Panc1 (cell line): ENCODE data around the gene TWIST2. TPM values are rescaled to one million over a fixed set of nuclear protein-coding genes. Genes with fewer than 3 reads are reported as not detected.
A peak's percentile ranks its signal among the peaks of the same experiment; 100 is the strongest.

Experiments used
- ATAC-seq: fragments of 200-7000 bp; cut with Tn5 transposase; 2 replicates; pipeline ENCODE4 v1.9.1; 2020; ENCODE audit warnings: mild to moderate bottlenecking, moderate library complexity
- BruUV-seq: library from RNA; stranded (reverse); fragments of 400-500 nt; replicated peaks from 2 replicates; lab custom pipeline; 2021; lab: Mats Ljungman, UMichigan
- CTCF ChIA-PET: fragments of 300-600 bp; sonication (Branson Sonifier 250); formaldehyde crosslinking; loops from one replicate; lab custom pipeline; 2022; ENCODE audit warnings: antibody characterized with exemption; lab: Charles Lee
- POLR2A ChIA-PET: fragments of 300-600 bp; sonication (Branson Sonifier 250); formaldehyde crosslinking; loops from one replicate; lab custom pipeline; 2022; ENCODE audit warnings: antibody characterized with exemption; lab: Charles Lee
- DNase-seq: peaks from one replicate; pipeline ENCODE4 v3.0.0-alpha.2; 2010; ENCODE audit warnings: low read depth, low spot score
- H3K27ac ChIP-seq: 2 replicates; pipeline ENCODE4 v1.5.1; 2011; ENCODE audit warnings: mild to moderate bottlenecking, low read length, inconsistent platforms
- H3K27me3 ChIP-seq: fragments of 200-500 bp; sonication (Bioruptor generic); 2 replicates; pipeline ENCODE4 v1.6.0; 2014; ENCODE audit warnings: low read length, inconsistent platforms; ENCODE audit not compliant: control insufficient read depth, insufficient read depth
- H3K36me3 ChIP-seq: fragments of 200-500 bp; sonication (Bioruptor generic); 2 replicates; pipeline ENCODE4 v1.5.1; 2014; ENCODE audit warnings: inconsistent platforms, mild to moderate bottlenecking, low read length, moderate library complexity; ENCODE audit not compliant: control insufficient read depth, insufficient read depth
- H3K4me1 ChIP-seq: 2 replicates; pipeline ENCODE4 v1.5.1; 2011; ENCODE audit warnings: inconsistent platforms, mild to moderate bottlenecking, low read length, moderate library complexity; ENCODE audit not compliant: control insufficient read depth, insufficient read depth
- H3K4me3 ChIP-seq, 2 experiments: 2 replicates each; pipeline ENCODE4 v1.5.1; 2011 to 2012; ENCODE audit warnings: low read depth in 2 of 2, low read length in 2 of 2, mild to moderate bottlenecking in 2 of 2, inconsistent platforms in 1 of 2, moderate library complexity in 1 of 2
- H3K9me3 ChIP-seq: fragments of 200-500 bp; sonication (Bioruptor generic); 2 replicates; pipeline ENCODE4 v1.5.1; 2014; ENCODE audit warnings: low read depth, mild to moderate bottlenecking, inconsistent platforms, low read length, moderate library complexity; ENCODE audit not compliant: control insufficient read depth, insufficient read depth
- CTCF ChIP-seq: fragments of 450-650 bp; IDR thresholded peaks from 2 replicates; pipeline ENCODE4 v1.5.1; 2017; ENCODE audit warnings: mild to moderate bottlenecking
- POLR2AphosphoS5 ChIP-seq: IDR thresholded peaks from 2 replicates; pipeline ENCODE4 v1.6.1; 2012; ENCODE audit warnings: mild to moderate bottlenecking, low read depth, low read length, moderate library complexity
- REST ChIP-seq, 2 experiments: IDR thresholded peaks; 2 replicates each; pipeline ENCODE4 v1.6.1; 2011 to 2012; ENCODE audit warnings: low read depth in 2 of 2, control low read depth in 1 of 2, low read length in 1 of 2, mild to moderate bottlenecking in 1 of 2, moderate library complexity in 1 of 2; ENCODE audit not compliant: insufficient read depth in 1 of 2
- SIN3A ChIP-seq: IDR thresholded peaks from 2 replicates; pipeline ENCODE4 v1.6.1; 2012; ENCODE audit warnings: low read depth, mild to moderate bottlenecking, low read length, moderate library complexity, borderline replicate concordance; ENCODE audit not compliant: insufficient read depth
- TCF7L2 ChIP-seq: IDR thresholded peaks from 2 replicates; pipeline ENCODE4 v1.6.1; 2011; ENCODE audit warnings: mild to moderate bottlenecking, low read depth, low read length, inconsistent platforms
- in situ Hi-C: cut with HindIII; loops from 2 replicates; pipeline ENCODE4 v1.10.0; 2016; ENCODE audit warnings: low sequenced_read_pairs, low pct_unique_long_range_greater_than_20kb
- intact Hi-C: fragments of 100-400 bp; cut with micrococcal nuclease; formaldehyde crosslinking; loops from one replicate; pipeline ENCODE4 v1.10.0; 2022; ENCODE audit not compliant: unreplicated experiment
- total RNA-seq: library from RNA; stranded (reverse); gene quantifications from one replicate; pipeline ENCODE4 v1.2.1, GENCODE V29; 2021; ENCODE audit not compliant: unreplicated experiment

The TWIST2 gene
- total RNA-seq, 1 experiment from 2014 or later = 4.2 TPM

- no peak overlapping the region; a peak in 1 of 4 replicates for H3K4me3 ChIP-seq
- ATAC-seq (no peak), DNase-seq (no peak)
- in situ Hi-C loops (no loop called here), intact Hi-C loops (no loop called here)
- POLR2A ChIA-PET = no interaction called here
- no peaks in the 10 kb centered on the region for H3K9me3 ChIP-seq
- no peaks in the 10 kb centered on the region for H3K27me3 ChIP-seq
- TF ChIP-seq REST (IDR thresholded peaks at IDR 0.05; ENCODE audit: insufficient read depth in 1 of 2, low read depth in 2 of 2, low read length in 1 of 2) (no peak), CTCF (no peak), SIN3A (no peak), POLR2AphosphoS5 (no peak), TCF7L2 (no peak)
- peak overlapping the region; percentile 99 for H3K27ac ChIP-seq
- BruUV-seq = no TSS peak
- no peaks in the 10 kb centered on the region for H3K36me3 ChIP-seq
- CTCF ChIA-PET = interaction anchor here (0.6 kb wide), 2 partner anchors 427 to 567 kb away, joined by 5 to 7 read pairs; no protein-coding TSS in a partner anchor
- H3K4me1 ChIP-seq = peaks cover 70% of the 10 kb centered on the region
Measured at GRCh38 chr2:238865015-238865719, 17.3 kb downstream of the TWIST2 start.

GRCh38 chr2:238865744-238866355 is 18.0 kb downstream of the TWIST2 start:
- ChIA-PET CTCF (interaction anchor here (0.6 kb wide), 1 partner anchor 568 kb away, joined by 7 read pairs; no protein-coding TSS in a partner anchor), POLR2A (no interaction called here)
- no peaks in the 10 kb centered on the region for H3K9me3 ChIP-seq
- intact Hi-C loops (no loop called here), in situ Hi-C loops (no loop called here)
- H3K4me3 ChIP-seq = no peak overlapping the region
- ATAC-seq (no peak), DNase-seq (no peak)
- H3K27ac ChIP-seq = peak overlapping the region; percentile 99
- H3K36me3 ChIP-seq = no peaks in the 10 kb centered on the region
- no TSS peak for BruUV-seq
- H3K27me3 ChIP-seq = no peaks in the 10 kb centered on the region
- peaks cover 70% of the 10 kb centered on the region for H3K4me1 ChIP-seq
- no peak for TF ChIP-seq CTCF
- TF ChIP-seq POLR2AphosphoS5 = no peak
- TF ChIP-seq REST (IDR thresholded peaks at IDR 0.05; ENCODE audit: insufficient read depth in 1 of 2, low read depth in 2 of 2, low read length in 1 of 2) = no peak
- TF ChIP-seq TCF7L2 = no peak
- no peak for TF ChIP-seq SIN3A
